Karpas-422 (cell line): ENCODE measurements around the gene NFE2L2. TPM values are rescaled to one million over a fixed set of nuclear protein-coding genes. Genes with fewer than 3 reads are reported as not detected.
A peak's percentile ranks its signal among the peaks of the same experiment; 100 is the strongest.
"Not testable (repeated sequence)": the region's sequence is repeated elsewhere in the genome, so short reads cannot be mapped to it uniquely, and the experiment has no call there.

Experiments
- DNase-seq: peaks from one replicate; pipeline ENCODE4 v3.0.0-alpha.2; 2015
- H2AFZ ChIP-seq: fragments of 200-600 bp; sonication (generic); 2 replicates; pipeline ENCODE4 v1.6.1; 2014; ENCODE audit warnings: antibody characterized with exemption, low read length, mixed read lengths
- H3K27ac ChIP-seq: fragments of 200-600 bp; sonication (generic); 2 replicates; pipeline ENCODE4 v1.5.1; 2014; ENCODE audit warnings: mild to moderate bottlenecking, low read length, moderate library complexity
- H3K27me3 ChIP-seq: fragments of 200-600 bp; sonication (generic); 2 replicates; pipeline ENCODE4 v1.6.1; 2014; ENCODE audit warnings: low read length, mixed read lengths
- H3K36me3 ChIP-seq: fragments of 200-600 bp; sonication (generic); 2 replicates; pipeline ENCODE4 v1.6.1; 2014; ENCODE audit warnings: low read length, mixed read lengths; ENCODE audit not compliant: insufficient read depth
- H3K4me1 ChIP-seq: fragments of 200-600 bp; sonication (generic); 2 replicates; pipeline ENCODE4 v1.6.1; 2014; ENCODE audit warnings: mild to moderate bottlenecking, low read length, mixed read lengths
- H3K4me2 ChIP-seq: fragments of 200-600 bp; sonication (generic); 2 replicates; pipeline ENCODE4 v1.6.1; 2014; ENCODE audit warnings: low read length, low read depth, mild to moderate bottlenecking; ENCODE audit not compliant: poor library complexity, severe bottlenecking
- H3K4me3 ChIP-seq: fragments of 200-600 bp; sonication (generic); 2 replicates; pipeline ENCODE4 v1.5.1; 2014; ENCODE audit warnings: mild to moderate bottlenecking, antibody characterized with exemption, low read length, mixed read lengths
- H3K79me2 ChIP-seq: fragments of 200-600 bp; sonication (generic); 2 replicates; pipeline ENCODE4 v1.6.1; 2014; ENCODE audit warnings: mild to moderate bottlenecking, low read length, mixed read lengths
- H3K9ac ChIP-seq: fragments of 200-600 bp; sonication (generic); 2 replicates; pipeline ENCODE4 v1.6.0; 2014; ENCODE audit warnings: low read length
- H3K9me2 ChIP-seq: fragments of 200-600 bp; sonication (generic), shearing (Covaris generic); replicated peaks from 2 replicates; pipeline ENCODE4 v1.6.0; 2014; ENCODE audit warnings: mild to moderate bottlenecking, low read length, moderate library complexity; ENCODE audit not compliant: insufficient read depth
- H3K9me3 ChIP-seq: fragments of 300-700, 200-600 bp; sonication (generic); 2 replicates; pipeline ENCODE4 v1.6.1; 2014; ENCODE audit warnings: low read length, mixed read lengths
- H4K20me1 ChIP-seq: fragments of 200-600 bp; sonication (generic); 2 replicates; pipeline ENCODE4 v1.6.1; 2014; ENCODE audit warnings: mild to moderate bottlenecking, antibody characterized with exemption, low read length, low read depth; ENCODE audit not compliant: insufficient read depth
- total RNA-seq: library from RNA; depleted of rRNA; stranded (reverse); fragments of >200 nt; shearing (Covaris generic); gene quantifications from 2 replicates; pipeline ENCODE4 v1.2.3, GENCODE V29; 2014; ENCODE audit warnings: low replicate concordance

Gene NFE2L2
- total RNA-seq, 1 experiment from 2014 or later, result 66.7 TPM

DNA sequence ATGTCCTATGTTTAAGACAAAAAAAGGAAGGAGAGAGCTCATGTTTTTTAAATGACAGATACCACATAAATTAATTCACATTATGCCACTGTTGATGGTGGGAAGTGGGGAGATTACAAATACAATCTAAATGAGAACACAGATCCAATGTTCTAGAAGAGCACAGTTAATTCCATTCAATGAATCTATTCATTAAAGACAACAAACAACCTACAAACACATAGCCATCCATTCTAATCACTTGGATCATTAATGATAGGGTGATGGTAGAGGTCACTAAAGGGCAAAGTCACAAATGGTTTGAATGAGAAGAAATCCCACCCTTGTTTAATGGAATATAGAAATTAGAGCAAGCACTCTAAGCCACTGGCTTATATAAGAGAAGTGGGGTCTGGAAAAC, 30.3 kb downstream of the NFE2L2 start:
- Histone ChIP-seq H3K9me3 (no peaks in the 10 kb centered on the region), H3K4me3 (no peak overlapping the region), H3K36me3 (peaks cover 64% of the 10 kb centered on the region), H3K27ac (no peak overlapping the region), H3K9me2 (no peaks in the 10 kb centered on the region), H3K9ac (no peak overlapping the region), H2AFZ (no peak overlapping the region), H3K27me3 (no peaks in the 10 kb centered on the region), H3K4me1 (peaks cover 40% of the 10 kb centered on the region), H3K79me2 (peaks cover 71% of the 10 kb centered on the region), H4K20me1 (peaks cover 23% of the 10 kb centered on the region; the same call in 1 of the 2 replicates), H3K4me2 (no peak overlapping the region)
- DNase-seq, result no peak

DNA sequence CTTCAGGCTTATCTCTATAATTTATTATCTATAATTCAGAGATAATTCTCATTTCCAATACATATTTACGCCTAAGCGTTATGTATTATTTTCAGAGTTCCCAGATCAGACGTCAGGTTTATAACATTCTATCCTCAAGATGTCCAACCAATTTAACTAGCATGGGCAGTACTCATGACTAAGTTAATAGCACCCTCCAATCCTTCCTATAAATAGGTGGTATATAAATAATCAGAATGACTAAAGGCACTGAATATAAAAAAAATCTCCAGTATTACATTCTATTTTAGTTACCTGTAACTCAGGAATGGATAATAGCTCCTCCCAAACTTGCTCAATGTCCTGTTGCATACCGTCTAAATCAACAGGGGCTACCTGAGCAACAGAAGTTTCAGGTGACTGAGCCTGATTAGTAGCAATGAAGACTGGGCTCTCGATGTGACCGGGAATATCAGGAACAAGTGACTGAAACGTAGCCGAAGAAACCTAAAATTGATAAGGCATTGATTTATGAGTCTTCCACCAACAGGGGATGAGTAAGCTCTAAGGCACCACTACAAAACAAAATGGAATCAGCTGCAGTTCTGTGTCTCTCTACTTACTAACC, 32.3 kb downstream of the NFE2L2 start:
- Histone ChIP-seq H3K9ac (no peak overlapping the region), H3K4me2 (no peak overlapping the region), H4K20me1 (peaks cover 12% of the 10 kb centered on the region; the same call in 1 of the 2 replicates), H3K9me2 (no peaks in the 10 kb centered on the region), H3K36me3 (peaks cover 64% of the 10 kb centered on the region), H3K9me3 (no peaks in the 10 kb centered on the region), H3K27me3 (no peaks in the 10 kb centered on the region), H3K79me2 (peaks cover 51% of the 10 kb centered on the region), H2AFZ (no peak overlapping the region), H3K4me3 (no peak overlapping the region), H3K4me1 (peaks cover 50% of the 10 kb centered on the region), H3K27ac (no peak overlapping the region)
- no peak for DNase-seq

DNA sequence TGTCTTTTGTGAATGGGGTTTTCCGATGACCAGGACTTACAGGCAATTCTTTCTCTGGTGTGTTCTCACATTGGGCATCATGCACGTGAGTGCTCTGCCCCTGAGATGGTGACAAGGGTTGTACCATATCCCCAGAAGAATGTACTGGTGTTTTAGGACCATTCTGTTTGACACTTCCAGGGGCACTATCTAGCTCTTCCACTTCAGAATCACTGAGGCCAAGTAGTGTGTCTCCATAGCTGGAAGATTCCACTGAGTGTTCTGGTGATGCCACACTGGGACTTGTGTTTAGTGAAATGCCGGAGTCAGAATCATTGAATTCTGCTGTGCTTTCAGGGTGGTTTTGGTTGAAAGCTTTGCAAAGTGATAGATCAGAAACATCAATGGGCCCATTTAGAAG, 33.3 kb downstream of the NFE2L2 start:
- Histone ChIP-seq H3K9me2 (no peaks in the 10 kb centered on the region), H3K4me1 (peaks cover 59% of the 10 kb centered on the region), H3K36me3 (peaks cover 61% of the 10 kb centered on the region), H2AFZ (no peak overlapping the region), H3K79me2 (peaks cover 41% of the 10 kb centered on the region), H3K4me2 (no peak overlapping the region), H3K27me3 (no peaks in the 10 kb centered on the region), H3K27ac (peak overlapping the region; percentile 95; the same call in 1 of the 2 replicates), H3K9ac (no peak overlapping the region), H3K4me3 (no peak overlapping the region), H3K9me3 (no peaks in the 10 kb centered on the region), H4K20me1 (peaks cover 9% of the 10 kb centered on the region; the same call in 1 of the 2 replicates)
- no peak for DNase-seq

DNA sequence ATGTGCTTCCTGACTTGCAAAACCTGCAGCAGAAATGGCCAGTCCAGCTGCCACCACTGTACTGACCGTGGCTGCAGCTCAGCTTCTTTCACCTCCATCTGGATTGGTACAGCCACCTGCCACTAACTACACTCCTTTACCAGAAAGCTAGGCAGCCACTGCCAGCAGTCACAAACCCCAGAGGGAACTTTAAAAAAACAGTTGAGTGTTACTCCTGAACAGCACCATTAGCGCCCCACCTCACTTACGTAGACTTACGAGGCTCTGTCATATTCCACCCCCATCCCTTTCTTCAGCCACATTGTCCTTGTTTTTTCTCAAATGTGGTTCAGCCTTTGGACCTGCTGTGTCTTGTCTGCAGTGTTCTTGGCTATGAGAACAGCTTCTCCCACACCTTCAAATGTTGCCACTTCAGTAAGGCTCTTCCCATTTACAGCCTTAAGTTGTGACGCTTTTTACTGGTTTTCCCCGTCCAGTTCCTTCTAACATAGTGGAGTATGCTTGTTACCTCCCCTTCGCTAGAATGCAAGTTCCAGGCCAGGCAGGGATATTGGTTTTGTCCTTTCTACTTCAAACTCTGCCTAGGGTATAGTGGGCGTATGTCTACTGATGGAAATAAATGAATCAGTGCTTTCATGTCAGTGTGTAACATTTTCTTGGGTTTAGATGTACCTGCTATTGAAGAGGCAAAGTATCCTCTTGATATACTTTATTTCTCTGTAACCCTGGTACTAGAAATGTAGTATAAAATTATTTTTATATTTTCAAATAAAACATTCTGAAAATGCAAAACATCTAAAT, 34.9 kb downstream of the NFE2L2 start:
- no peak overlapping the region for H3K4me2 ChIP-seq
- peak overlapping the region; percentile 95 for H3K27ac ChIP-seq
- no peaks in the 10 kb centered on the region for H3K27me3 ChIP-seq
- no peak overlapping the region for H3K9ac ChIP-seq
- peak; percentile 30 for DNase-seq
- H3K4me3 ChIP-seq, result no peak overlapping the region
- peaks cover 59% of the 10 kb centered on the region for H3K36me3 ChIP-seq
- peaks cover 4% of the 10 kb centered on the region; the same call in 1 of the 2 replicates for H4K20me1 ChIP-seq
- H3K9me3 ChIP-seq, result no peaks in the 10 kb centered on the region
- no peak overlapping the region for H2AFZ ChIP-seq
- no peaks in the 10 kb centered on the region for H3K9me2 ChIP-seq
- peaks cover 63% of the 10 kb centered on the region for H3K4me1 ChIP-seq
- peaks cover 27% of the 10 kb centered on the region for H3K79me2 ChIP-seq

DNA sequence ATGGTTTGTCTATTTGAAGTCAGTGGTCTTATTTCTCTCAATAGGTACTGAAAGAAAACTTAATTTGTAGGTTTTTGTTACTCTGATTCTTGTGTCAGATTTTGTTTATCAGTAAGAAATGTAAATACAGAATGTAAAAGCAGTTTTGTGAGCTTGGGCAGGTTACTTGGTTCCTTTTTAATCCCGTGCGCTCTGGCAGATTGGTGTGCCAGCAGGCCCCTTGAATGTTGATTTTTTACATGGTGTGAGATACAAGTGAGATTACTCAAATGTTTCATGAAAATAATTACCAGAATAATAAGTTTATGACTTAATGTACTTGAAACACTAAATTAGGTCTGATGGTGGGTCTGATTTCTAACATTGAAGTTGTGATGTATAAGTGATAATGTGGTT, 38.6 kb downstream of the NFE2L2 start:
- Histone ChIP-seq H3K9me3 (no peaks in the 10 kb centered on the region), H2AFZ (no peak overlapping the region), H3K4me1 (peaks cover 51% of the 10 kb centered on the region), H3K27ac (peak overlapping the region; percentile 95), H3K36me3 (peaks cover 43% of the 10 kb centered on the region), H3K4me2 (no peak overlapping the region), H3K27me3 (no peaks in the 10 kb centered on the region), H4K20me1 (no peaks in the 10 kb centered on the region), H3K9me2 (no peaks in the 10 kb centered on the region), H3K79me2 (peaks cover 5% of the 10 kb centered on the region; the same call in 1 of the 2 replicates), H3K4me3 (no peak overlapping the region), H3K9ac (no peak overlapping the region)
- DNase-seq, result peak; percentile 49

DNA sequence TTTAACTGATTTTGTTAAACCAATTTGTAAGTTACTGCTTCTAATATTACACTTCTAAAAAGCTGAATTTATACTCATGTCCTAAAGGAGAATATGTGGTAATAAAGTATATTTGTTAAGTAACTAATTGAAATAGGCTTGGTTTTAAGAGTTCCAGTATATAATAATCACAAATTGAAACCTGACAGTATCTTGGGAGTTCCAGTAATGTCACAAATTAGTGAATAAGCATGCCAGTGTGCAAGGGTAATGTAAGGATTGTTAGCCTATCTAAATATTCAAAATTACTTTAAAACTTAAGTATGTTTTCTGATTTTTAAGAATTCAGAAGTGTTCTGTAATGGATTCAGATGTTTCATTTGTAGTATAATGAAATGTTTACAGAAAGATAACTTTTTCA, 41.1 kb downstream of the NFE2L2 start:
- not testable (repeated sequence) for H3K9ac ChIP-seq, H3K27me3 ChIP-seq, H3K9me2 ChIP-seq, H3K9me3 ChIP-seq, H2AFZ ChIP-seq, H3K79me2 ChIP-seq, H3K4me3 ChIP-seq, DNase-seq, H4K20me1 ChIP-seq, H3K4me2 ChIP-seq
- H3K27ac ChIP-seq, result peak overlapping the region; percentile 35
- peaks cover 39% of the 10 kb centered on the region for H3K36me3 ChIP-seq
- H3K4me1 ChIP-seq, result peaks cover 26% of the 10 kb centered on the region

DNA sequence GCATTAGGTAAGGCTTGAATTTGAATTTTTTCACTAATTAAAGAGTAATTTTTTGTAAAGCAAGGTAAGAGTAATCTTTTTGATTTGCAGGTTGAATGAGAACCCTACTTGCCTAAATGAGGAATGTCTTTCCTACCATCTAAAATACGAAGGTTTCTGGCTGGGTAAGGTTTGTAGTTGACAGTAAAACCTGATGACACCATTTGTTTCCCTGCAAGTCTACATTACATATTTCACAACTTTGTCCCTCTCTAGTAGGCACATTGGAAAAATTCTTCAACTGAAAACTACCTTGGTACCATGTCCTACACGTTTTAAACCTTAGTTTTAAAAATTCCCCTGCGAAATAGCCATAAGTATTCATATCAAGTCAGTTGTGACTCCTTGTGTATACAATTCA, 42.6 kb downstream of the NFE2L2 start:
- no peak overlapping the region for H3K4me3 ChIP-seq
- no peak overlapping the region for H2AFZ ChIP-seq
- DNase-seq, result peak; percentile 41
- H3K4me1 ChIP-seq, result peaks cover 11% of the 10 kb centered on the region
- no peaks in the 10 kb centered on the region for H3K9me3 ChIP-seq
- H3K4me2 ChIP-seq, result no peak overlapping the region
- H3K9ac ChIP-seq, result no peak overlapping the region
- H3K27me3 ChIP-seq, result no peaks in the 10 kb centered on the region
- no peaks in the 10 kb centered on the region for H3K9me2 ChIP-seq
- peak overlapping the region; percentile 35; the same call in 1 of the 2 replicates for H3K27ac ChIP-seq
- peaks cover 4% of the 10 kb centered on the region; the same call in 1 of the 2 replicates for H4K20me1 ChIP-seq
- peaks cover 9% of the 10 kb centered on the region for H3K79me2 ChIP-seq
- H3K36me3 ChIP-seq, result peaks cover 51% of the 10 kb centered on the region

DNA sequence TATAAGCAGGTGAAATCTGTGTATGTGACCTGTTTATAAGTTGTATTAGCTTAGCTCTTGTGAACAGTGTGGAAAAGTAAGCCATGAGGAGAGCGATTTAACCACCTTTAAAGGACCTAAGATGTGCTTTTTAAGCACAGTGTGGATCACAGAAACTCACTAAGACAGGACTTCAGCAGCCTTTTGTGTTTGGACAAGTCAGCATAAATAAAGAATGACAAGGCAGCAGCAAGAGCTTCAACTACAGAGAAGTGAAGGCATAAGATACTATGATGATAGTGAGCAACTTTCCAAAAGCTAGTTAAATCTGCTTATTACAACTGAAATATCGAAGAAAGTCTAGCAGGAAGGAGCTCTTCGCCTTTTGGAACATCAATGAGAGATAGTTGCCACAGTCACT, 43.0 kb downstream of the NFE2L2 start:
- Histone ChIP-seq H3K27ac (no peak overlapping the region), H4K20me1 (peaks cover 4% of the 10 kb centered on the region; the same call in 1 of the 2 replicates), H3K79me2 (peaks cover 10% of the 10 kb centered on the region)

More for the DNA sequence above, 43.0 kb downstream of the NFE2L2 start:
- peaks cover 55% of the 10 kb centered on the region for H3K36me3 ChIP-seq
- no peaks in the 10 kb centered on the region for H3K9me2 ChIP-seq
- H3K9ac ChIP-seq, result no peak overlapping the region
- no peaks in the 10 kb centered on the region for H3K27me3 ChIP-seq
- no peak overlapping the region for H3K4me3 ChIP-seq
- peaks cover 7% of the 10 kb centered on the region for H3K4me1 ChIP-seq
- no peaks in the 10 kb centered on the region for H3K9me3 ChIP-seq
- H3K4me2 ChIP-seq, result no peak overlapping the region
- no peak for DNase-seq
- H2AFZ ChIP-seq, result no peak overlapping the region
